K562 (cell line): ENCODE results near the gene CPS1. TPM values are rescaled to one million over a fixed set of nuclear protein-coding genes. Genes with fewer than 3 reads are reported as not detected.

Source experiments
- ATAC-seq: fragments of 200-7000 bp; cut with Tn5 transposase; 3 replicates; pipeline ENCODE4 v1.9.1; 2020; ENCODE audit warnings: moderate library complexity
- BruUV-seq: library from RNA; stranded (reverse); fragments of 400-500 nt; replicated peaks from 2 replicates; lab custom pipeline; 2021; lab: Mats Ljungman, UMichigan
- CTCF ChIA-PET: fragments of 300-600 bp; formaldehyde crosslinking; extraction: SDS; loops from one replicate; lab custom pipeline; 2021; ENCODE audit warnings: low intra/inter-chr PET ratio; lab: Yijun Ruan, JAX
- POLR2A ChIA-PET: fragments of 300-600, 350-650 bp; sonication (Branson Sonifier 250); formaldehyde crosslinking; extraction: SDS; loops from one replicate; lab custom pipeline; 2021; ENCODE audit warnings: antibody characterized with exemption, inconsistent platforms; lab: Yijun Ruan, JAX
- DNase-seq, 4 experiments: peaks; one replicate each; pipeline versions ENCODE4 v3.0.0 to v3.0.0-alpha.2; 2011 to 2018; ENCODE audit warnings: low spot score in 3 of 4, mixed read lengths in 3 of 4; ENCODE audit errors: extremely low read depth in 1 of 4
- FAIRE-seq: peaks from 2 replicates; lab custom pipeline; 2011; peaks lifted over from hg19 to GRCh38; lab: Jason Lieb, UNC
- H2AFZ ChIP-seq: 2 replicates; pipeline ENCODE4 v1.6.0; 2011; ENCODE audit warnings: low read depth, low read length, control low read depth, inconsistent platforms
- H3K27ac ChIP-seq: fragments of 200-600 bp; 3 replicates; pipeline ENCODE4 v1.8.0; 2011; ENCODE audit warnings: low read depth, mild to moderate bottlenecking, control low read depth, inconsistent platforms, low read length, moderate library complexity, mixed read lengths; ENCODE audit errors: extremely low read depth
- H3K27me3 ChIP-seq, 2 experiments: fragments of 300-600 bp in 1 of 2; 2 replicates in 1 of 2; 3 replicates in 1 of 2; pipeline versions ENCODE4 v1.6.0 to v1.8.0; 2011; ENCODE audit warnings: inconsistent platforms in 2 of 2, low read length in 2 of 2, mild to moderate bottlenecking in 1 of 2, mixed read lengths in 1 of 2, moderate library complexity in 1 of 2; ENCODE audit not compliant: control insufficient read depth in 2 of 2, insufficient read depth in 2 of 2
- H3K36me3 ChIP-seq: fragments of 300-600 bp; 3 replicates; pipeline ENCODE4 v1.8.0; 2011; ENCODE audit warnings: mild to moderate bottlenecking, low read length, inconsistent platforms; ENCODE audit not compliant: control insufficient read depth, insufficient read depth
- H3K4me1 ChIP-seq, 2 experiments: fragments of 200-600 bp in 1 of 2; replicated peaks in 1 of 2; 2 replicates in 1 of 2; 3 replicates in 1 of 2; pipeline versions ENCODE4 v1.5.1 to v1.8.0; 2011; ENCODE audit warnings: inconsistent platforms in 2 of 2, low read length in 2 of 2, mild to moderate bottlenecking in 1 of 2, mixed read lengths in 1 of 2, moderate library complexity in 1 of 2; ENCODE audit not compliant: control insufficient read depth in 2 of 2, insufficient read depth in 2 of 2
- H3K4me2 ChIP-seq: 2 replicates; pipeline ENCODE4 v1.6.1; 2011; ENCODE audit warnings: low read length, control low read depth, inconsistent platforms, mixed read lengths; ENCODE audit not compliant: insufficient read depth
- H3K4me3 ChIP-seq: fragments of 200-600 bp; sonication (generic), shearing (Covaris generic); 2 replicates; pipeline ENCODE4 v1.5.1; 2016; ENCODE audit warnings: control low read depth, inconsistent platforms
- H3K79me2 ChIP-seq: fragments of 200-600 bp; 3 replicates; pipeline ENCODE4 v1.8.0; 2011; ENCODE audit warnings: low read length, inconsistent platforms; ENCODE audit not compliant: control insufficient read depth, insufficient read depth
- H3K9ac ChIP-seq, 2 experiments: 2 replicates each; pipeline versions ENCODE4 v1.6.0 to v1.6.1; 2011; ENCODE audit warnings: low read depth in 2 of 2, low read length in 2 of 2, control low read depth in 1 of 2, inconsistent platforms in 1 of 2, mild to moderate bottlenecking in 1 of 2, mixed read lengths in 1 of 2; ENCODE audit not compliant: insufficient read depth in 1 of 2
- H3K9me1 ChIP-seq: one replicate; pipeline ENCODE4 v1.6.0; 2011; ENCODE audit warnings: inconsistent platforms, mild to moderate bottlenecking, low read length, moderate library complexity; ENCODE audit not compliant: control insufficient read depth, insufficient read depth
- H3K9me3 ChIP-seq: replicated peaks from 2 replicates; pipeline ENCODE4 v1.5.1; 2011; ENCODE audit warnings: low read depth, low read length, inconsistent platforms; ENCODE audit not compliant: control insufficient read depth, insufficient read depth
- H4K20me1 ChIP-seq: replicated peaks from 2 replicates; pipeline ENCODE4 v1.6.1; 2011; ENCODE audit warnings: low read length, inconsistent platforms, mixed read lengths; ENCODE audit not compliant: control insufficient read depth, insufficient read depth
- ZNF175 ChIP-seq: fragments of 200-800 bp; sonication (Bioruptor generic); IDR thresholded peaks from 2 replicates; pipeline ENCODE4 v1.6.1; 2016; ENCODE audit warnings: low read depth, mild to moderate bottlenecking, missing genetic modification characterization, missing compliant biosample characterization
- ZNF24 ChIP-seq: fragments of 450-650 bp; IDR thresholded peaks from 2 replicates; pipeline ENCODE4 v1.6.1; 2016
- ZNF318 ChIP-seq, 2 experiments: fragments of 450-650 bp; IDR thresholded peaks; 2 replicates each; pipeline ENCODE4 v1.6.1; 2016; ENCODE audit warnings: mild to moderate bottlenecking in 2 of 2, borderline replicate concordance in 1 of 2, low read depth in 1 of 2, moderate library complexity in 1 of 2
- WGBS: fragments of 100-300 bp; shearing (Covaris generic); methylation state at CpG from one replicate; pipeline ENCODE4 v1.1.6; 2016; ENCODE audit warnings: low coverage, mixed read lengths; ENCODE audit not compliant: insufficient coverage; ENCODE audit errors: missing lambda C conversion rate; 5-methylcytosine and 5-hydroxymethylcytosine counted together
- in situ Hi-C: fragments of 300-500 bp; cut with MboI; formaldehyde crosslinking; loops from 4 replicates; pipeline ENCODE4 v1.15.0; 2018; ENCODE audit warnings: inconsistent platforms, mixed read lengths
- intact Hi-C: fragments of 100-400 bp; cut with micrococcal nuclease; formaldehyde crosslinking; loops from 2 replicates; pipeline ENCODE4 v1.14.2; 2022
- polyA plus RNA-seq, 8 experiments: library from polyadenylated mRNA; depleted of rRNA in 4 of 8; stranded (reverse) in 5 of 8; unstranded in 3 of 8; fragments of >200 nt; fragmentation: Nextera tagmentation in 2 of 8; fragmentation: Illumina TruSeq in 1 of 8; extraction: Ambion mirVana in 2 of 8; extraction: Trizol in 1 of 8; gene quantifications; 2 replicates each; pipeline versions ENCODE4 v1.2.1 to v1.2.3, GENCODE V29; 2011 to 2014; ENCODE audit warnings: inconsistent platforms in 1 of 8, missing spikeins in 1 of 8
- total RNA-seq, 7 experiments: library from RNA; depleted of rRNA in 6 of 7; stranded (reverse); fragments of >200 nt in 6 of 7; fragmentation: Illumina TruSeq in 2 of 7; extraction: Trizol in 2 of 7; gene quantifications; 2 replicates each; pipeline versions ENCODE4 v1.2.1 to v1.2.3, GENCODE V29; 2011 to 2021; ENCODE audit warnings: low replicate concordance in 1 of 7

Gene CPS1
- total and polyA plus RNA-seq, 9 of the 15 experiments (the other 6 are each of a cell fraction or from before 2014, with no cell fraction given): 2.4 to 13.5 (median 6.0) TPM

DNA sequence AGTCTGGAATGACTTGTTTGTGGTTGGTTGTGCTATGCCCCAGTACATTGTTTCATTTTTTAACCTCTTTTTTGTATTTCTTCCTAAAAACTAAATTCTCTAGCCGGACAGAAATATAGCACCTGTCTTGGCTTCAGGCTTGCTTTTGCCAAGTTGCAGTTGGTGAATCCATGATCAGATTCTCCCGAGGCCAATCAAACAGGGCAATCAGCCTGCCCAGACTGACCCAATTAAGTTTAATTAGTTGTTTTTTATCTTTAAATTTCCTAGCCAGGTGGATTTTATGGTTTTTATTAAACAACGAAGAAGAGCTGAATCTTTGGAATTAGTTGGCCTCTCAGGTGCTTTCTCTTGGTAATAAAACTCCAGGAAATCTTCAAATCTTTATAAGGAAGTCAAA, 162.1 kb downstream of the CPS1 start:
- FAIRE-seq: no peak
- intact Hi-C loops: no loop called here
- no TSS peak for BruUV-seq
- no peaks in the 10 kb centered on the region for H3K9me1 ChIP-seq
- H3K27ac ChIP-seq: no peak overlapping the region
- no peak for ATAC-seq
- ChIA-PET CTCF (no interaction called here), POLR2A (no interaction called here)
- H3K4me2 ChIP-seq: no peak overlapping the region
- no peaks in the 10 kb centered on the region for H3K79me2 ChIP-seq
- TF ChIP-seq ZNF318 (IDR thresholded peaks at IDR 0.05; ENCODE audit: borderline replicate concordance in 1 of 2, low read depth in 1 of 2): no peak
- TF ChIP-seq ZNF24: no peak
- no peak for TF ChIP-seq ZNF175 (CRISPR knock-in tag)
- no peaks in the 10 kb centered on the region for H3K4me1 ChIP-seq
- no peak overlapping the region for H3K4me3 ChIP-seq
- 0% methylated on average over 3 of the region's 3 CpGs for WGBS
- no peaks in the 10 kb centered on the region for H3K9me3 ChIP-seq
- no peaks in the 10 kb centered on the region for H3K27me3 ChIP-seq
- no peak for DNase-seq
- H2AFZ ChIP-seq: no peak overlapping the region
- no peak overlapping the region for H3K9ac ChIP-seq
- no peaks in the 10 kb centered on the region for H3K36me3 ChIP-seq
- in situ Hi-C loops: no loop called here
- H4K20me1 ChIP-seq: no peaks in the 10 kb centered on the region
